GM21367 (cell line): Measurements from ENCODE around the gene DCAF4.

Experiments
- ATAC-seq: cut with Tn5 transposase; IDR thresholded peaks from one replicate; pipeline ENCODE4 v1.9.1; 2021; ENCODE audit not compliant: unreplicated experiment

The DCAF4 gene

DNA sequence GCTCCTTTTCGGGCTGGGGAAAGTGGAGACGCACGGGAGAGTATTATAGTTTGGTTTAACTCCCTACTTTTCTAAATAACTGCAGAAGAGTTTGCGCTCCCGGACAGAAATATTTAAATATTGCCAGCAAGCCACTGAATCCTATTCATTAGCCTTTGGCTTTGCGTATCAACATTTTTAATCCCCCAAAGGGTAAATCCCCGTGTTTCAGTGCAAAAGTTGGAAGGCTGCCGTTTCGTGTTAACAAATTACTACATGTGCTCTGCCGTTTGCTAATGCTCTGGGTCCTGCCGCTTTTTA is 32.0 kb upstream of the DCAF4 start:
- no peak for ATAC-seq

DNA sequence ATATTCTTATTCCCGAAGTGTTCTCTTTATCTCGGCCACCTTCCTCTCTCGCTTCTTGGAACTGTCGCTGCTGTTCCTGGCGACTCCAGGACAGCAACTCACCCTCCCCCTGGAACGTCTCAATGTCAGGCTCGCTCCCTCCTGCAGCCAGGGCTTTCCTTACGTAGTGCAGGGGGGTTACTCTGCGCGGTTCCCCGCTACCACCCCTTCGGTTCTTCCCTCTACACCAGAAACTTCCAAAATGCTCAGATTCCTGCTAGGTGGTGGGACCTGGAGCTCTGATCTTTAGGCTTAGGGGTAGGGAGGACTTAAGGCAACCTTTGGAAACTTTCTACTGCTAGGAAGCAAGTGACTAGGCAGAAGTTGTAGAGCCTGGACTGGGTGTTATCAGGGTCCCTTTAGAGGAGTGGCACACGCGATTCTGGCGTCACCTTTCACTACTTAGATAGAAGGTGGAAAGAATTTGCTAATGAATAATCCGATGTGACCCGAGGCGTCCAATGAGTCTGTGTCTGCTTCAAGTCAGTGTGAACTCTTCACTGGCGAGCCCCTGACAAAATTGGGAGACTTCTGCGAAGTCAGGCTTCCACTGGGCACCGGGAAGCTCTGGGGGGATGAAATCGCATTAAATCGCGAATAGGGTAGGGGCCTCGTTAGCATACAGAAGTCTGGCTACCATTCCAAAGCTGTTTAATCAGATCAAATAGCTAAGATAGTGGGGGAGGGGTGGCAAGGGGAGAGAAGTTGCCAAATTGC is 31.5 kb upstream of the DCAF4 start:
- ATAC-seq = no peak

DNA sequence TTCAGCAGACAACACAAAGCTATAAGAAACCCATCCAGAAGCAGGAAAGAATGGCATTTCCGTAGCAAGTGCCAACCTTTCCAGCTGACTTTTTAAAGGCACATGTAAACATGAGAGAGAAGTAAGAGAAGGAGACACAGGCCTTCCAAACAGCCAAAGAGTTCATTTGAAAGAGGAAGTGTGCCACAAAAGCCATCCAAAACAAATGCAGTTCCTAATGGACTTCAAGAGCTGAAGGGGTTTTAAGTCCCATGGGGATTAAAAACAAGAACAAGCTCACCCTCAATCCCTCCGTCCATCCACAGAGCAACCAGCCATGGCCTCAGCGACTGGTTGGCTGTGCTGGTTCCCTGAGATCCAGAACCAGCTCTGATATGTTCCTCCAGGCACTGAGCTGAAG is 27.8 kb upstream of the DCAF4 start:
- ATAC-seq = no peak

DNA sequence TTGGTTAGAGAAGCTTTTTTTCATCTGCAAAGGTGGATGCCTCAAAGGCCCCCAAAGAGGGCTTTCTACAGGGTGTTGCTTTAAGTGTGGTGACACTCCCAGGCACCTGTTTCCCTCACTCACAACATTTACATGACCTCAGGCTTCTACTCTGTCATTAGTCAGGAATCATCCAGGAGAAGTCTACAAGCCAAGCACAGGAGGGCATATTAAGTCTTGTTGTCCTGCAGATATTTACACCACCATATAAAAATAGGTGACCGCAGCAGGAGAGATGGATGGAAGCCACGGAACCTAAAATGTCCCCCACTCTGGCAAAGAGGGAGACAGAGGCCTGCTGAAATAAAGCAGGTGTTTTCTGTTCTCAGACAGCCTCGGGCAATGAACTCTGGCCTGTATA is 24.9 kb upstream of the DCAF4 start:
- no peak for ATAC-seq

DNA sequence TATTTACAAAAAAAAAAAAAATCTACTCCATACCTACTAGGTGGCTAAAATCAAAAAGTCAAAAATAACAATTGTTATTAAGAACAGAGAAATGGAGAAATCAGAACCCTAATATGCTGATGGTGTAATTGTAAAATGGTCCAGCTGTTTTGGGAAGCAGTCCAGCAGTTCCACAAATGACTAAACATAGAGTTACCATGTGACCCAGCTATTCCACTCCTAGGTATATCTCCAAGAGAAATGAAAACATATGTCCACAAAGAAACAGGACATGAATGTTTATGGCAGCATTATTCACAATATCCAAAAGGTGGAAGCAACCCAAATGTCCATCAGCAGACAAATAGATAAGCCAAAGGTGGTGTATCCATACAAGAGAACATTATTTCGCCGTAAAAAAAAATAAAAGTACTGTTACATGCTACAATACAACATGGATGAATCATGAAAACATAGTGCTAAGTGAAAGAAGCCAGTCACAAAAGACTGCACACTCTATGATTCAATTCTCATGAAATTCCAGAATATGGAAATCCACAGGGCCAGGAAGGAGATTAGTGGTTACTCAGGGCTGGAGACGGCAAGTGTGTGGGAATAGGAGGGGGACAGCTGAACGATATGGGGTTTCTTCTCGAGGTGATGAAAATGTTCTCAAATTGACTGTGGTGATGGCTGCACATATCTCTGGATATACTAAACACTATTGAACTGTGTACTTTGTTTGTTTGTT is 23.3 kb upstream of the DCAF4 start:
- ATAC-seq = no peak

DNA sequence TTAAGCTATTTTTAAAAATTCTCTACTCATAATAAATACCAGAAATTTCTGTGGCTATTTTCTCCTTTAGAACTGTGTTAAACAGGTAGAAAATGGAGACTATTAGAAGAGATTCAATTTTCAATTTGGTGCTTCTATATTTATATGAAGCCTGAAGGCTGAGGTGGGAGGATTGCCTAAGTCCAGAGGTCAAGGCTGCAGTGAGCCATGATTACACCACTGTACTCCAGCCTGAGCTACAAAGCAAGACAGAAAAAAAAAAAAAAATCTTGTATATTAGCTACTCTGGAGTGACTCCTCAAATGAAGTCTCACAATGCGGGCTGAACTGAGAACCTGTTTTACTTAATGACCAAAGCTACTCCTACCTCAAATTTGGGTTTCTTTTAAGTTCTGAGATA is 22.5 kb upstream of the DCAF4 start:
- ATAC-seq = no peak

DNA sequence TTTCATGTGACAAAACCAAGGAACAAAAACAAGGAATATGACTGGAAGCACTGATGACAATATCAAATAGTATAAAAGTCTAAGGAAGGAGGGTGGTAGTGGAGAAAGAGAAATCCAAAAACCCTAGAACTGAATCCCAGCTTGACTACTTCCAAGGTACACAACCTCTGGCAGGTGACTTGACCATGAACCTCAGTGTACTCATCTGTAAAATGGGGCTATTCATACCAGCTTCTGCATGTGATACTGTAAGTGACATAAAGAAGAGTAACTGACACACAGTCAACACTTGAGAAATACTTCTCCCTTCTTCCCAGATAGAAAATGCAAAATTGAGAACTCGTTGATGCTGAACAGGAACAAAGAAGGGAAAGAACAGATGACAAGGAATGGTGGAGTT is 22.0 kb upstream of the DCAF4 start:
- ATAC-seq = no peak

DNA sequence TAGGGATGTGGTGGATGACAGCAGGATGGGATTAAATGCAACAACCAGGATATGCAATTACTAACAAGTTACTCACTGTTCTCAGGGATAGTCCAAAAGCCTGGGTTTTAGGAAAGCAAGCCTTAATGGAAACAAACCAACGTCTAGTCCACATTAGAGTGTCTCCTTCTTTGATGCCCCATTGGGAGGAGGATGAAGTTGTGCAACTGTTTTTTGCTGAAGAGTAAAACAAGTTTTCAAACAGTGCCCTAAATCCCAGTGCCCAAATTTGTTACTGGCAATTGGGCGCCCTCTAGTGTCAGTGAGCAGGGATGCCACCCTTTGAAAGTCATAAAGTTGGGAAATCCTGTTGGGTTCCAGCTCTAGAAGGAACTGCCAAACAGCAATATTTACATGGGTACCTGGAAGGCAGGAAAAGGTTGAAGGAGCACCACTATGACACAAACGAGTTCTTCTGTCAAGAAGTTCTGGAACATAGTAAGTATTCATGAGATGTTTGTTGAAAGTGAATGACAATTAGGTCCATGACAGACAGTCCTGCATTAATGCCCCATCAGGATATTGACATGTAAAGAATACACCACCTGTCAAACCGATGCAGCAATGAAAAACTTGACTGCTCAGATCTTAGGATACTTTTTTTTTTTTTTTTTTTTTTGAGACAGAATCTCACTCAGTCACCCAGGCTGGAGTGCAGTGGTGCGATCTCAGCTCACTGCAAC is 21.3 kb upstream of the DCAF4 start:
- ATAC-seq = no peak

DNA sequence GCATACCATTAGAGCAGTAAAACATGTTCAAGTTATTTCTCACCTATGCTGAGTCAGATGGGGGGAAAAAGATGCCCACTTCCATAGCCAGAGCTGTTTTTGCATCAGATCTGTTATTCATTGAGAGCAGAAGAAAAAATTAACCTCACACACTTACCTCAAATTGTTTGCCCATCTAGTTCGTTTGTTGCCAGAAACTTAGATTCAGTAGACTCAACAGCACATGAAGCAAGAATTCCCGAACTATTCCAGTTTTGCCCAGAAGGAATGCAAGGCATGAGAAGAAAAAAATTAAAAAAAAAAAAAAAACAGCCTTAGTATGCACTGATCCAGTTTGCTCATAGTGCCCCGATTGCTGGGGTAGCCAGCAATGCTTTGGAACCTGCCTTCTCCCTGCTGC is 19.9 kb upstream of the DCAF4 start:
- ATAC-seq = no peak

DNA sequence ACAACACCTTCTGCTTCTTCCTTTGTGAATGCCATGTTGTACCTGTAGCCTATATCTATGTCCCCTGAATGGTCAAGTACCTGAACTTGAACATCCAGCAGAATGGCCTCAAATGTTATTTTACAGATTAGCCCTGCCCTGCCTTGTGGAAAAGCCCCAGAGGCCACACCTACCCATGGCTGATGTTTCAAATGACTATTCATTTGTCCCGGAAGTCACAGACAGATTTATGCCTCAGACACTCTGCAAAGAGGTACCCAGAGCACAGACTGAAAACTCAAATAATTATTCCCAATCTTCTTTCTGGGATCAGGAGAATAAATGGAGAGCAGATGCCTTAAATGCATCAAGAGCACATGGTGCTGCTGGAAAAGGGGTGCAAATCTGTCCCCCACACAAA is 19.4 kb upstream of the DCAF4 start:
- ATAC-seq = no peak

DNA sequence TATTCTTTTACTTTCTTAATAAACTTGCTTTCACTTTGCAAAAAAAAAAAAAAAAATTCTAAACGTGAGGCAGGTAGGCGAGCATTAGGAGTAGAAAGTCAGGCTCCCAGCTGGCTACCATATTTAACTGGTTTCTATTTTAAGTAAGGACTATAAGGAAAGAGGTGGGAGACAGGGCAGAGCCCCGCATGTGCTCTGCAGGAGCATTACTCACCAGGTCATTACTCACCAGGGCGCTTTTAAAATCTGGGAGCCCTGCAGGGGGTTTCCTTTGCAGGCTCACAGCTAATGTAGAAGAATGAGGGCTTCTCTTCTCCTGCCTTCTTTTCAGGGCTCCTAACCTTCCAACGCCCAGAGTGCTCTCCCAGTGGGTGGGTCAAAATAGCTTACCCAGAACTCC is 18.4 kb upstream of the DCAF4 start:
- no peak for ATAC-seq

DNA sequence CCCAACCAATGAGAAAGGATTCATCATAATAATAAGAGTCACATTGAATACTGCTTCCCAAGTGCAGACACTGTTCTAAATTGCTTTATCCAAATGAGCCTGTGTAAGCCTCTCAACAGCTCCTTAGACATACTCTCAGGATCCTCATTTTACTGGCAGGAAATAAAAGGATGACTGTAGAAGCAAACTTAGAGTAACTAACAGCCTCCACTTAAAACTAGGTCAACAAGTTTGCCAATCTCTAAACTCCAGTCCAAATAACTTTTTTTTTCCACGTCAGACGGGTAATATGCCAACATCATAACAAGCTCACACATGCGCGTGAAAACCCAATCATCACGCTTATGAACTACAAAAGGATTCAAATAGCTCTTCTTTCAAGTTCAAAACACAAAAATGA is 17.1 kb upstream of the DCAF4 start:
- no peak for ATAC-seq

DNA sequence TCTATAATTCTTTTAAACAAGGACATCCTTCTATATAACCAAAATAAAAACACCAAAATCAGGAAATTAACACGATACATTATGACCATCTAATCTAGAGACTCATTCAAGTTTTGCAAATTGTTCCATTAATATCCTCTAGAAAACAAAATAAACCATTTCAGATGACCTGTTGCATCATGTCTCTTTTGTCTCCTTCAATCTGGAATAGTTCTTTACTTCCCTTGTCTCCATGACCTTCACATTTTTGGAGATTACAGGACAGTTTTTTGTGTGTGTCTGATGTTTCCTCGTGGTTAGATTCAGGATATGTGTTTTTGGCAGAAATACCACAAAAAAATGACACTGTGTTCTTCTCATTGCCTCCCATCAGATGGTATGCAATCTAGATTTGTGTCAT is 12.5 kb upstream of the DCAF4 start:
- ATAC-seq = no peak

DNA sequence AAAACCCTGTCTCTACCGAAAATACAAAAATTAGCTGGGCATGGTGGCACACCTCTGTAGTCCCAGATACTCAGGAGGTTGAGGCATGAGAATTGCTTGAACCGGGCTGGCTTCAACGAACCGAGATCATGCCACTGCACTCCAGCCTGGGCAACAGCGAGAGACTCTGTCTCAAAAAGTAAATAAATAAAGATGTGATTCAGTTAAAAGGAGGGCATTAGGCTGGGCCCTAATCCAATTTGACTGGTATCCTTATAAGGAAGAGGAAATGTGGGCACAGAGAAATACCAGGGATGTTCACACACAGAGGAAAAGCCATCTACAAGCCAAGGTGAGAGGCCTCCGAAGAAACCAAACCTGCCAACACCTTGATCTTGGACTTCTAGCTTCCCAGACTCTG is 10.1 kb upstream of the DCAF4 start:
- no peak for ATAC-seq

DNA sequence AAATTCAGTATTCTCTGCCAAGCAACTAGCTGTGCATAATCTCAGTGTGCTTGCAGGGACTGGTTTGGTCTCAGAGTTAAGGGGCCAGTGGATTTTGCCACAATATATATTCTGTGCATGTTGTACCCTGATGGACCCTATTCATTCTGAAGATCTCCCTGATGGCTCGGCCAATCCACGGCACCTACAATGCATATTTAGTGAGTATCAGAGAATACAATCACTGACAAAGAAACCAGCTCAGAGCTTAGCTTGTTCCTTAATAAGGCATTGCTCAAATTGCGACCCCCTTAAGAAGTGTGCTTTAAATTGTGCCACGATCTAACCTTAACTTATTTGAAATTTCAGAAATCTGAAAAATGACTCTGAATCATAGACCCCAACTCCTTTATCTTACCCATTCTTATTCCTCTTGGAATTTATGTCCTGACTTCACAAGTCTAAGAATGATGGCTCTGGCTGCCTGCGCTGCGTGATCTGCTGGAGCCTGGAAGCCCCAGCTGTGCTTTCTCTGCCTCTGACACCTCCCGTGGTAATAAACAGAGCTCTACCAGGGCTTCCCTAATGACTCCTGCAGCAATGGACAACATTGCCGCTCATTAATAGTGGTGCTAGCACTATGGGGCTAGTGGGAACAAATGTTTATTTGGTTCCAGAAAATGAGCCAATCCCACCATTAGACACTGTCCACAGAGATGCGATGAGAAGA is 9.0 kb upstream of the DCAF4 start:
- ATAC-seq = no peak

DNA sequence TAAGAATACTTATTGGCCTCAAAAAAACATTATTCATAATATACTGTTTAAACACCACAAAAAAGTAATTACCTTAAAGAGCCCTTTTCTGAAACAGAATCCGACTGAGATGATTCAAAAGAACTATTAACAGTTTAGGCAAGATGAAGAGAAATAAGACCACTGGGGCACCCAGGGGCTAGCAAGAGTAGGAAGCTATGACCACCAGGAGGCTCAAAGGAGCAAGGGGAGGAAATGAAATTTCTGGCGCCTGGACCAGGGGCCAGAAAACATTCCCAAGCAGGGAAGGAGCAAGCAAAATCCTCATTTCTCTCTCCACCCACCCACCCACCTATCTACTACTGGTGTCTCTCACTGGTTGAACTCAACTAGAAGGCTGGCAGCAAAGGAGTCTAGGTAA is 6.3 kb upstream of the DCAF4 start:
- no peak for ATAC-seq

DNA sequence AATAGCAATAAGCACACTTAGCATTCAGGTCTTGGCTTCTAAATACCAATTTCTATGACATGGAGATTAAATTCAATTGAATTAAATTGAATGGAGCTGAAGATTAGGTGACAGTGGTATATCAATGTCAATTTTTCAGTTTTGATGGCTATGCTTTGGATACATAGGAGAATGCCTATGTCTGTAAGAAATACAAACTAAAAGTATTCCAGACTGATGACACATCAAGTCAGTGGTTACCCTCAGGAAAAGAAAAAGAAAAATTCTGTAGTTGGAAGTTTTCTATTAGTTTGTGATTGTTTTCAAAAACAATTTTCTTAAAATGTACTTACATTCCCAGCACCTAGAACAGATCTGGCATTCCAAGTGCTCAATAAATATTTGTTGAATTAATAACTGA is 4.9 kb upstream of the DCAF4 start:
- ATAC-seq = no peak

DNA sequence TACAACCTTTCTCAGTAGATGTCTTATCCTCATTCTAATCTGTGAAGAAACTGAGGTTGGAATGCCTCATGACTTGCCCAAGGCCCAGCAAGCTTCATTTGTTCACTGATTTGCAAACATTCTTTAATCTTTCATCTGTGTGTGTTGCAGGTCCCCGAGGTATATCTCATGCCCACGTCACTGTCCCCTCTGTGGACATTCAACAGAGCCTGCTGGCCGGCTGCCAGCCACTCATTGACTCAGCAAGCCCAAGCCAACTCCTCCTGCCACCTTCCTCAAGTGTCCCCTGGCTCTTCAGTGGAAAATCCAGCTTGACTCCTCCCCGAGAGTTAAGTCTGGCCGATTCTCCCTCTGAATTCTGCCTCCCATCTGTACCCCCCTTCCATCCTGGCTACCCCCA is 1.9 kb upstream of the DCAF4 start:
- ATAC-seq = no peak

DNA sequence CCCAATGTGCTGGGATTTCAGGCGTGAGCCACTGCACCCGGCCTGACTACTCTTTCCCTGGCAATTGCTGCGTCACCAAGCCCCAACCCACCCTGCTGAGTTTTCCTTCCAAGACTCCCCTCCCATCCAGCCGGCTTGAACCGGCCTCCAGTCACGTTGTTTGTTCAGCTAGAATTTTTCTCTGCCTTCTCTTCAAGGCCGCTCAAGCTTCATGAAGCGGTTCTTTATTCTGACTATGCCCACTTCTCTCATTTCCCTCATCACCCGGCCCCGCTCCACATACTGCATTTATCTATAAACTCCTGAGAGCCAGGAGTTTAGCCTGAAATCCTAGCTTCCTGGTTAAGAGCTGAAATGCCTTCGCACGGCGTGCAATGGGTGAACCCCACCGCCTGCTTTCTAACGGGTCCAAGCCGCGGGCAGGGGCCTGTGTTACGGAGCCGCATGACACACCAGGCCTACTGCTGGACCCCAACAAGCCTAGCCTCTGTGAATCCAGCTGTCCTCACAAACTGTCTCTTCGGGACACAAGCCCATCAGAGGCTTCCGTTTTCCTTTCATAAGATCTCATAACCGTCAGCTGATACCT is 999 bp upstream of the DCAF4 start:
- ATAC-seq = no peak

DNA sequence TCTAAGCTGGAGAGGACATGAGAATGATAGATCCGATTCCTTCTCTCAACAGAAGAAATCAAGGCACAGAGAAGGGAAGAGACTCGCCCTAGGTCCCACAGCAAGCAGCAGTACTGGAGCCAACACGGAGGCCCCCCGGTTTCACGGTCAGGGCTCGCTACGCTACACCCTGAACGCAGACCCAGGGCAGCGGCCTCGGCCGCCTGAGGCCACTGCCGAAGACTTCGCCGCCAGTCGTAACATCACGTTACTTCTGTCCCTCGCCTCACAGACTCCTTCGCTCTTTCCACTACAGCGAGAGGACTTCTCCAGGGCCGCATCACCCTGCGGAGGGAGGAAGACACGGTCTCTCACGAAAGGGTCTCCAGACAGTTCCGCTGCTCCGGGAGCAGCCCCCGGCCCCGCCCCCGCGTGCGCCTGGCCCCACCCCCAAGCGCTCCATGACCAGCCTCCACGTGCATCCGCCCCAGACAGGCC is 411 bp upstream of the DCAF4 start:
- ATAC-seq = no peak

DNA sequence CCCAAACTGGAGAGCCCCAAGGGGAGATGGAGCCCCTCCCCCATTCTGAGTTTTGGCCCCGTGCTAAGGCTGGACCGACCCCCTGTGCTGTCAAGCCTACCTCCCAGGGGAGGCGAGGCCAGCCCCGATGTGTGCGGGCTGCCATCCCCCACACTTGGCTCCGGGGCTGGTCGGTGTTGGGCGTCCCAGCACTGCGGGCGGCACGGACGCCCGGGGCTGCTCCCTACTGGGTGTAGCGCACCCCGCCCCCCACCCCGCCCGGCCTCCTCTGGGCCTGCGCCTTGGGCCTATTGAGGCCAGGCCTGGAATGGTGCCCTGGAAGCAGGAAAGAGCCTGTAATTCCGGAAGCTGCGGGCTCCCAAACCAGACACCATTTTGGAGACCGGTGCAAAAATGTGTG is 2.6 kb downstream of the DCAF4 start:
- no peak for ATAC-seq
